ENCODE data around the gene OR5H2.

DNA sequence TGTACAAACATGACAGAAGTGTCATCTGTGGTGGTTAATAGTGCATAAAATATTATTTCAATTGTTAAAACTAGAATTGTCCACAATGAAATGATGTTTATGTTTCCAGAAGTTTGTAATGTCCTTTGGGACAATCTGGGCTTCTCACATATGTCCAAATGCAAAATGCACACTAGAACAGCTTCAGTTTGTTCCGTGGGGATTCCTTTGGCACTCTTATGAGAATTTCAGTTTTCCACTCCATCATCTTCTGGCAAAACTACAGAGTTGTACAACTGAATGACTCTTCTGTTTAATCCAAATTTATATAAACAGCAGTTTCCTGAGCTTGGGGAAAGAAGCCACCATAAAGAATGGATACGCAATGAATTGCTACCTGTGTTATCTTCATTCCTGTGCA, 20.3 kb upstream of the OR5H2 start:
- TF ChIP-seq CTCF (IDR thresholded peaks at IDR 0.05) (no peak), POLR2A (IDR thresholded peaks at IDR 0.05) (no peak)

Measured in testis (tissue), 2 donors.